K562 (cell line): ENCODE data around the gene P2RY6. TPM values are rescaled to one million over a fixed set of nuclear protein-coding genes. Genes with fewer than 3 reads are reported as not detected.

Source experiments
- ATAC-seq: fragments of 200-7000 bp; cut with Tn5 transposase; 3 replicates; pipeline ENCODE4 v1.9.1; 2020; ENCODE audit warnings: moderate library complexity
- BruUV-seq: library from RNA; stranded (reverse); fragments of 400-500 nt; replicated peaks from 2 replicates; lab custom pipeline; 2021; lab: Mats Ljungman, UMichigan
- CTCF ChIA-PET: fragments of 300-600 bp; formaldehyde crosslinking; extraction: SDS; loops from one replicate; lab custom pipeline; 2021; ENCODE audit warnings: low intra/inter-chr PET ratio; lab: Yijun Ruan, JAX
- POLR2A ChIA-PET: fragments of 300-600, 350-650 bp; sonication (Branson Sonifier 250); formaldehyde crosslinking; extraction: SDS; loops from one replicate; lab custom pipeline; 2021; ENCODE audit warnings: antibody characterized with exemption, inconsistent platforms; lab: Yijun Ruan, JAX
- DNase-seq, 4 experiments: peaks; one replicate each; pipeline versions ENCODE4 v3.0.0 to v3.0.0-alpha.2; 2011 to 2018; ENCODE audit warnings: low spot score in 3 of 4, mixed read lengths in 3 of 4; ENCODE audit errors: extremely low read depth in 1 of 4
- FAIRE-seq: peaks from 2 replicates; lab custom pipeline; 2011; peaks lifted over from hg19 to GRCh38; lab: Jason Lieb, UNC
- H2AFZ ChIP-seq: 2 replicates; pipeline ENCODE4 v1.6.0; 2011; ENCODE audit warnings: low read depth, low read length, control low read depth, inconsistent platforms
- H3K27ac ChIP-seq: fragments of 200-600 bp; 3 replicates; pipeline ENCODE4 v1.8.0; 2011; ENCODE audit warnings: low read depth, mild to moderate bottlenecking, control low read depth, inconsistent platforms, low read length, moderate library complexity, mixed read lengths; ENCODE audit errors: extremely low read depth
- H3K27me3 ChIP-seq, 2 experiments: fragments of 300-600 bp in 1 of 2; 2 replicates in 1 of 2; 3 replicates in 1 of 2; pipeline versions ENCODE4 v1.6.0 to v1.8.0; 2011; ENCODE audit warnings: inconsistent platforms in 2 of 2, low read length in 2 of 2, mild to moderate bottlenecking in 1 of 2, mixed read lengths in 1 of 2, moderate library complexity in 1 of 2; ENCODE audit not compliant: control insufficient read depth in 2 of 2, insufficient read depth in 2 of 2
- H3K36me3 ChIP-seq: fragments of 300-600 bp; 3 replicates; pipeline ENCODE4 v1.8.0; 2011; ENCODE audit warnings: mild to moderate bottlenecking, low read length, inconsistent platforms; ENCODE audit not compliant: control insufficient read depth, insufficient read depth
- H3K4me1 ChIP-seq, 2 experiments: fragments of 200-600 bp in 1 of 2; replicated peaks in 1 of 2; 2 replicates in 1 of 2; 3 replicates in 1 of 2; pipeline versions ENCODE4 v1.5.1 to v1.8.0; 2011; ENCODE audit warnings: inconsistent platforms in 2 of 2, low read length in 2 of 2, mild to moderate bottlenecking in 1 of 2, mixed read lengths in 1 of 2, moderate library complexity in 1 of 2; ENCODE audit not compliant: control insufficient read depth in 2 of 2, insufficient read depth in 2 of 2
- H3K4me2 ChIP-seq: 2 replicates; pipeline ENCODE4 v1.6.1; 2011; ENCODE audit warnings: low read length, control low read depth, inconsistent platforms, mixed read lengths; ENCODE audit not compliant: insufficient read depth
- H3K4me3 ChIP-seq: fragments of 200-600 bp; sonication (generic), shearing (Covaris generic); 2 replicates; pipeline ENCODE4 v1.5.1; 2016; ENCODE audit warnings: control low read depth, inconsistent platforms
- H3K79me2 ChIP-seq: fragments of 200-600 bp; 3 replicates; pipeline ENCODE4 v1.8.0; 2011; ENCODE audit warnings: low read length, inconsistent platforms; ENCODE audit not compliant: control insufficient read depth, insufficient read depth
- H3K9ac ChIP-seq, 2 experiments: 2 replicates each; pipeline versions ENCODE4 v1.6.0 to v1.6.1; 2011; ENCODE audit warnings: low read depth in 2 of 2, low read length in 2 of 2, control low read depth in 1 of 2, inconsistent platforms in 1 of 2, mild to moderate bottlenecking in 1 of 2, mixed read lengths in 1 of 2; ENCODE audit not compliant: insufficient read depth in 1 of 2
- H3K9me1 ChIP-seq: one replicate; pipeline ENCODE4 v1.6.0; 2011; ENCODE audit warnings: inconsistent platforms, mild to moderate bottlenecking, low read length, moderate library complexity; ENCODE audit not compliant: control insufficient read depth, insufficient read depth
- H3K9me3 ChIP-seq: replicated peaks from 2 replicates; pipeline ENCODE4 v1.5.1; 2011; ENCODE audit warnings: low read depth, low read length, inconsistent platforms; ENCODE audit not compliant: control insufficient read depth, insufficient read depth
- H4K20me1 ChIP-seq: replicated peaks from 2 replicates; pipeline ENCODE4 v1.6.1; 2011; ENCODE audit warnings: low read length, inconsistent platforms, mixed read lengths; ENCODE audit not compliant: control insufficient read depth, insufficient read depth
- RBM25 ChIP-seq: fragments of 200-400 bp; formaldehyde crosslinking; IDR thresholded peaks from 2 replicates; pipeline ENCODE4 v1.6.1; 2018; ENCODE audit warnings: low read length, low read depth, moderate library complexity; ENCODE audit not compliant: severe bottlenecking
- WGBS: fragments of 100-300 bp; shearing (Covaris generic); methylation state at CpG from one replicate; pipeline ENCODE4 v1.1.6; 2016; ENCODE audit warnings: low coverage, mixed read lengths; ENCODE audit not compliant: insufficient coverage; ENCODE audit errors: missing lambda C conversion rate; 5-methylcytosine and 5-hydroxymethylcytosine counted together
- in situ Hi-C: fragments of 300-500 bp; cut with MboI; formaldehyde crosslinking; loops from 4 replicates; pipeline ENCODE4 v1.15.0; 2018; ENCODE audit warnings: inconsistent platforms, mixed read lengths
- intact Hi-C: fragments of 100-400 bp; cut with micrococcal nuclease; formaldehyde crosslinking; loops from 2 replicates; pipeline ENCODE4 v1.14.2; 2022
- polyA plus RNA-seq, 8 experiments: library from polyadenylated mRNA; depleted of rRNA in 4 of 8; stranded (reverse) in 5 of 8; unstranded in 3 of 8; fragments of >200 nt; fragmentation: Nextera tagmentation in 2 of 8; fragmentation: Illumina TruSeq in 1 of 8; extraction: Ambion mirVana in 2 of 8; extraction: Trizol in 1 of 8; gene quantifications; 2 replicates each; pipeline versions ENCODE4 v1.2.1 to v1.2.3, GENCODE V29; 2011 to 2014; ENCODE audit warnings: inconsistent platforms in 1 of 8, missing spikeins in 1 of 8
- total RNA-seq, 7 experiments: library from RNA; depleted of rRNA in 6 of 7; stranded (reverse); fragments of >200 nt in 6 of 7; fragmentation: Illumina TruSeq in 2 of 7; extraction: Trizol in 2 of 7; gene quantifications; 2 replicates each; pipeline versions ENCODE4 v1.2.1 to v1.2.3, GENCODE V29; 2011 to 2021; ENCODE audit warnings: low replicate concordance in 1 of 7
- TF ChIP-seq, protein P1 (sequence below): fragments of 250-450 bp; sonication (Bioruptor Pico); IDR thresholded peaks from 2 replicates; pipeline ENCODE4 v1.4.0; 2020; ENCODE audit warnings: borderline replicate concordance

The P2RY6 gene
- total and polyA plus RNA-seq, 9 of the 15 experiments (the other 6 are each of a cell fraction or from before 2014, with no cell fraction given), result not detected

DNA sequence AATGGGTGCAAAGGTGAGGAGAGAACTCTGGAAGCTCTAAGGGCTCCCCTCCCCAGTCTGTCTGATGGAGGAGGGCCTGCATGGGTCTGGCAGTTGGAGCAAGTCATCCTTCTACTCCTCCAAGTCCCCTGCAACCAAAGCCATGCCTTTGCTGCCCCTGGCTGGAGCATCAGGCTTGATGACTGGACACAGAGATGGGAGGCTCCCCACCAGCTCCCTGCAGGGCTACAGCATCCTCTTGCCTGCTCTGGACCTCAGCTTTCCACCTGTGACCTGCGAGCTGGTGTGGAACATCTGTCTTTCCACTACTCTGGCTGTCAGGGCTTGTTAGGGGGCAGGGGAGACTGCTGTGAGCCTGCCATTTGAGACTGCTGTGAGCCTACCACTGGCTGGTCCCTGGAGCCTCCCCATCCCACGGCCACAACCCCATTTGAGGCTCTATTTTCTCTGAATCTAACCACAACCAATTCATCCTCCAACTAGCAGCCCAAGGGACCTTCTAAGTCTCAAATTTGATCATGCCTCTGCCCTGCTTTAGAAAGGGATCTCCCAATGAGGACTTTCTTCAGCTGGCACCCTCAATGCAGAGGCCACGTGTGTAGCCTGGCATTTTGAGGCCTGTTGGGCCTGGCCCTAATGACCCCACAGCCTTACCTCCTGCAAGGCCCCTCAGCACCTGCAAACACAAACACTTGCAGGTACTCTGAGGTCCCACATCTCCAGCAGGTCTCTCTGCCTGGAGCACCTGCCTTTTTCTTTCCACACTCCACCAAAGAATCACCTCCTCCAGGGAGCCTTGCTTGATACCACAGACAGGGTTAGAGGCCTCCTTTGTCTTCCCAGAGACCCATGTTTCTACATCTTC is 9.9 kb downstream of the P2RY6 start:
- ATAC-seq (no peak), FAIRE-seq (no peak)
- POLR2A ChIA-PET, result interaction anchor here (0.6 to 1.5 kb wide), 2 partner anchors 56 to 580 kb away, joined by 3 to 5 read pairs; no protein-coding TSS in a partner anchor

More for the DNA sequence above, 9.9 kb downstream of the P2RY6 start:
- H3K36me3 ChIP-seq, result no peaks in the 10 kb centered on the region
- CTCF ChIA-PET, result interaction anchor here (0.5 kb wide), 1 partner anchor 97 kb away, joined by 3 read pairs; no protein-coding TSS in a partner anchor
- H3K9ac ChIP-seq, result peak overlapping the region in 1 of 2 experiments; percentile 62; a peak in 1 of 4 replicates
- H3K27ac ChIP-seq, result no peak overlapping the region
- H3K79me2 ChIP-seq, result no peaks in the 10 kb centered on the region
- no TSS peak for BruUV-seq
- intact Hi-C loops, result no loop called here
- TF ChIP-seq RBM25, result peak; percentile 15
- TF ChIP-seq, protein P1, sequence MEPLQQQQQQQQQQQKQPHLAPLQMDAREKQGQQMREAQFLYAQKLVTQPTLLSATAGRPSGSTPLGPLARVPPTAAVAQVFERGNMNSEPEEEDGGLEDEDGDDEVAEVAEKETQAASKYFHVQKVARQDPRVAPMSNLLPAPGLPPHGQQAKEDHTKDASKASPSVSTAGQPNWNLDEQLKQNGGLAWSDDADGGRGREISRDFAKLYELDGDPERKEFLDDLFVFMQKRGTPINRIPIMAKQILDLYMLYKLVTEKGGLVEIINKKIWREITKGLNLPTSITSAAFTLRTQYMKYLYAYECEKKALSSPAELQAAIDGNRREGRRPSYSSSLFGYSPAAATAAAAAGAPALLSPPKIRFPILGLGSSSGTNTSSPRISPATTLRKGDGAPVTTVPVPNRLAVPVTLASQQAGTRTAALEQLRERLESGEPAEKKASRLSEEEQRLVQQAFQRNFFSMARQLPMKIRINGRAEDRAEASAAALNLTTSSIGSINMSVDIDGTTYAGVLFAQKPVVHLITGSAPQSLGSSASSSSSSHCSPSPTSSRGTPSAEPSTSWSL (CRISPR knock-in tag), result no peak
- no peak overlapping the region for H3K4me3 ChIP-seq
- no peak overlapping the region for H3K4me2 ChIP-seq
- H3K9me1 ChIP-seq, result no peaks in the 10 kb centered on the region
- no peaks in the 10 kb centered on the region; the same call in 1 of the 2 replicates for H4K20me1 ChIP-seq
- no peak overlapping the region for H2AFZ ChIP-seq
- DNase-seq, result no peak
- in situ Hi-C loops, result no loop called here
- no peaks in the 10 kb centered on the region for H3K9me3 ChIP-seq
- 0 out of 5 replicates have a peak, but pooled peaks cover 0 to 3% of the 10 kb centered on the region in 2 experiments for H3K4me1 ChIP-seq
- WGBS, result 0% methylated on average over 3 of the region's 3 CpGs
- peaks cover 0 to 6% of the 10 kb centered on the region in 2 experiments; a peak in 1 of 5 replicates for H3K27me3 ChIP-seq
